Spleen (tissue), 11 donors: Measurements from ENCODE around the gene IQSEC1. TPM values are rescaled to one million over a fixed set of nuclear protein-coding genes. Genes with fewer than 3 reads are reported as not detected.

Experiments used
- DNase-seq: peaks from one replicate; pipeline ENCODE4 v3.0.0-alpha.2; 2020
- H3K27ac ChIP-seq, 8 donors: fragments of 200-600 bp; sonication (generic) in 7 of 8; 1 replicate in 4 of 8; 2 replicates in 4 of 8; pipeline versions ENCODE4 v1.5.0 to v1.8.0; 2016 to 2021; ENCODE audit warnings: inconsistent platforms in 4 of 8, mild to moderate bottlenecking in 4 of 8, moderate library complexity in 1 of 8
- H3K27me3 ChIP-seq, 7 donors: fragments of 200-600 bp; sonication (generic) in 6 of 7; replicated peaks in 1 of 7; 1 replicate in 4 of 7; 2 replicates in 3 of 7; pipeline versions ENCODE4 v1.5.0 to v1.8.0; 2016 to 2021; ENCODE audit warnings: inconsistent platforms in 3 of 7, mild to moderate bottlenecking in 1 of 7
- H3K36me3 ChIP-seq, 6 donors: fragments of 200-600 bp; sonication (generic) in 5 of 6; 1 replicate in 4 of 6; 2 replicates in 2 of 6; pipeline versions ENCODE4 v1.5.0 to v1.8.0; 2016 to 2021; ENCODE audit warnings: inconsistent platforms in 2 of 6
- H3K4me1 ChIP-seq, 6 donors: fragments of 200-600 bp; sonication (generic) in 5 of 6; 1 replicate in 3 of 6; 2 replicates in 3 of 6; pipeline versions ENCODE4 v1.5.0 to v1.8.0; 2016 to 2021; ENCODE audit warnings: inconsistent platforms in 3 of 6
- H3K4me3 ChIP-seq, 8 donors: fragments of 200-600 bp; sonication (generic) in 7 of 8; 1 replicate in 4 of 8; 2 replicates in 4 of 8; pipeline versions ENCODE4 v1.5.0 to v1.8.0; 2016 to 2021; ENCODE audit warnings: inconsistent platforms in 4 of 8, mild to moderate bottlenecking in 4 of 8, moderate library complexity in 2 of 8
- H3K9me3 ChIP-seq, 8 donors: fragments of 200-600 bp; sonication (generic) in 7 of 8; 1 replicate in 4 of 8; 2 replicates in 4 of 8; pipeline versions ENCODE4 v1.5.0 to v1.8.0; 2016 to 2021; ENCODE audit warnings: inconsistent platforms in 4 of 8
- POLR2A ChIP-seq, 3 donors: fragments of 450-650 bp; IDR thresholded peaks; one replicate each; pipeline ENCODE4 v1.5.1; 2017; ENCODE audit warnings: antibody characterized with exemption in 3 of 3, mild to moderate bottlenecking in 1 of 3
- POLR2AphosphoS5 ChIP-seq, 3 donors: sonication (generic); formaldehyde crosslinking; IDR thresholded peaks; one replicate each; pipeline ENCODE4 v1.5.1; 2017; ENCODE audit warnings: antibody characterized with exemption in 3 of 3
- WGBS, 5 donors: extraction: QIAGEN DNeasy Blood & Tissue Kit in 3 of 5; methylation state at CpG; one replicate each; pipeline versions ENCODE4 v1.1.5 to v1.1.7; 2013 to 2018; 5-methylcytosine and 5-hydroxymethylcytosine counted together
- intact Hi-C: fragments of 100-400 bp; cut with DNase I; formaldehyde crosslinking; loops from one replicate; pipeline ENCODE4 v1.15.0; 2023; ENCODE audit warnings: low total_unique reads
- polyA plus RNA-seq, 3 donors: library from polyadenylated mRNA; stranded (reverse); fragments of 200-250 nt; gene quantifications; one replicate each; pipeline ENCODE4 v1.2.1, GENCODE V29; 2013
- total RNA-seq, 7 donors: library from RNA; depleted of rRNA in 3 of 7; stranded (reverse); fragments of >200 nt in 3 of 7; fragmentation: NEBNext Ultra II Directional in 4 of 7; extraction: Animal tissue kit (Norgen Biotek cat#: 25700) in 4 of 7; gene quantifications; one replicate each; pipeline versions ENCODE4 v1.1.0 to v1.2.1, GENCODE V29; 2016 to 2021
- TF ChIP-seq, protein P1 (sequence below), 11 experiments: fragments of 200-600 bp in 7 of 11; fragments of 450-650 bp in 4 of 11; sonication (generic) in 4 of 11; IDR thresholded peaks in 8 of 11; conservative IDR thresholded peaks in 3 of 11; 1 replicate in 7 of 11; 2 replicates in 4 of 11; pipeline versions ENCODE4 v1.4.0 to v1.8.0; 2016 to 2021; ENCODE audit warnings: antibody characterized with exemption in 11 of 11, inconsistent platforms in 4 of 11, mild to moderate bottlenecking in 1 of 11
- donor health status: healthy with polysubstance abuse.
- donor health status: DM: no; HTN: no; CAD: no; lungs with moderate emphysema.
- donor health status: DM: no; HTN: no; CAD: no.
- donor health status: Bipolar disorder and iron deficiency.
- donor health status: healthy.
- donor health status: DM: no; HTN: no; CAD: no.
- donor health status: DM: yes; HTN: yes; CAD: no.

The IQSEC1 gene
- total and polyA plus RNA-seq, 10 donors = 23.0 to 170 (median 116) TPM

GRCh38 chr3:12964711-12965612, 108.3 kb downstream of the IQSEC1 start:
- Histone ChIP-seq H3K27me3 (no peaks in the 10 kb centered on the region), H3K9me3 (no peaks in the 10 kb centered on the region), H3K4me3 (no peak overlapping the region), H3K36me3 (peaks cover 0 to 56% (median 2%) of the 10 kb centered on the region in 6 donors), H3K27ac (peak overlapping the region in 7 of 8 donors; percentile 2 to 84 (median 66)), H3K4me1 (peaks cover 73 to 98% (median 91%) of the 10 kb centered on the region in 6 donors)
- WGBS, 5 donors = 70 to 88% (median 76%) methylated on average over 11 of the region's 11 CpGs
- TF ChIP-seq POLR2A (IDR thresholded peaks at IDR 0.05) (no peak), POLR2AphosphoS5 (IDR thresholded peaks at IDR 0.05) (no peak)
- TF ChIP-seq, protein P1, sequence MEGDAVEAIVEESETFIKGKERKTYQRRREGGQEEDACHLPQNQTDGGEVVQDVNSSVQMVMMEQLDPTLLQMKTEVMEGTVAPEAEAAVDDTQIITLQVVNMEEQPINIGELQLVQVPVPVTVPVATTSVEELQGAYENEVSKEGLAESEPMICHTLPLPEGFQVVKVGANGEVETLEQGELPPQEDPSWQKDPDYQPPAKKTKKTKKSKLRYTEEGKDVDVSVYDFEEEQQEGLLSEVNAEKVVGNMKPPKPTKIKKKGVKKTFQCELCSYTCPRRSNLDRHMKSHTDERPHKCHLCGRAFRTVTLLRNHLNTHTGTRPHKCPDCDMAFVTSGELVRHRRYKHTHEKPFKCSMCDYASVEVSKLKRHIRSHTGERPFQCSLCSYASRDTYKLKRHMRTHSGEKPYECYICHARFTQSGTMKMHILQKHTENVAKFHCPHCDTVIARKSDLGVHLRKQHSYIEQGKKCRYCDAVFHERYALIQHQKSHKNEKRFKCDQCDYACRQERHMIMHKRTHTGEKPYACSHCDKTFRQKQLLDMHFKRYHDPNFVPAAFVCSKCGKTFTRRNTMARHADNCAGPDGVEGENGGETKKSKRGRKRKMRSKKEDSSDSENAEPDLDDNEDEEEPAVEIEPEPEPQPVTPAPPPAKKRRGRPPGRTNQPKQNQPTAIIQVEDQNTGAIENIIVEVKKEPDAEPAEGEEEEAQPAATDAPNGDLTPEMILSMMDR (IDR thresholded peaks at IDR 0.05 in 8 of 11, conservative IDR thresholded peaks at IDR 0.05 in 3 of 11) = no peak
- DNase-seq = no peak
- intact Hi-C loops = no loop called here

- no peaks in the 10 kb centered on the region for H3K27me3 ChIP-seq
- H3K36me3 ChIP-seq = peaks cover 0 to 49% (median 2%) of the 10 kb centered on the region in 6 donors
- DNase-seq = no peak
- intact Hi-C loops = no loop called here
- no peak overlapping the region for H3K4me3 ChIP-seq
- TF ChIP-seq POLR2AphosphoS5 (IDR thresholded peaks at IDR 0.05) = peak in 2 of 3 donors; percentile 57 to 74
- TF ChIP-seq POLR2A (IDR thresholded peaks at IDR 0.05) = no peak
- no peaks in the 10 kb centered on the region for H3K9me3 ChIP-seq
- peaks cover 78 to 98% (median 95%) of the 10 kb centered on the region in 6 donors for H3K4me1 ChIP-seq
- WGBS, 5 donors = 42 to 60% (median 55%) methylated on average over 8 of the region's 8 CpGs
- peak overlapping the region; percentile 35 to 84 (median 65) for H3K27ac ChIP-seq
Measured at GRCh38 chr3:12963922-12964701, 109.1 kb downstream of the IQSEC1 start.

DNA sequence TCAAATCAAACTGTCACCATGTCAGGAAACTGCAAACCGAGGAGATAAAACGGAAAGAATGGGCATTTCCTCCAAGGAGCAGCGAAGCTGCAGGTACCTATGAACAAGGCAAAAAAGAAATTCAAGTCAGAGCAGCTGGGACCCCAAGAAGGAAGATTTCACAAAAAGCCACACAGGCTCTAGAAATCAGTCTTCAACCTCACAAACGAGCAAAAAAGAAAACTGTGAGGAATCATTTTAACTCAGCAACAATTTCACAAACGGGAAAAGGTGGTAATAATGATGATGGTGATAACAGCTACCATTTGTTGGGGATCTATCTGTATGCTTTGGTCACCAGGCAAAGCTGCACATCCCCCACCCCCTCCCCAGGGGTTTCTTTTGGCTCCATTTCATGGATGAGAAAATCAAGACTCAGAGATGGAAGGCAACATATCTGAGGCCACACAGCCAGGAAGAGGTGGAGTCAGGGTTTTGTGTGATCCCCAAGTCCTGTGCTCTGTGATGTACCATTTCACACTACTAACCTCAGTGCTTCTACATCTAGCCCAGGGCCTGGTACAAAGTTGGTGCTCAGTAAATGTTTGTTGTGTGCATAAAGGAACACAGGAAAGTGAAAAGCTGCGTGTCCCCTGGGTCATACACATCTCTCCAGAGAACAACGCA, 109.9 kb downstream of the IQSEC1 start:
- Histone ChIP-seq H3K36me3 (peaks cover 0 to 50% (median 0%) of the 10 kb centered on the region in 6 donors), H3K27me3 (no peaks in the 10 kb centered on the region), H3K4me3 (no peak overlapping the region), H3K9me3 (no peaks in the 10 kb centered on the region), H3K4me1 (peaks cover 83 to 98% (median 96%) of the 10 kb centered on the region in 6 donors), H3K27ac (peak overlapping the region in 7 of 8 donors; percentile 43 to 84 (median 66))
- 24 to 37% (median 31%) methylated on average over 7 of the region's 7 CpGs for WGBS, 5 donors
- no peak for TF ChIP-seq POLR2A (IDR thresholded peaks at IDR 0.05)
- no peak for TF ChIP-seq POLR2AphosphoS5 (IDR thresholded peaks at IDR 0.05)
- TF ChIP-seq, protein P1 (IDR thresholded peaks at IDR 0.05 in 8 of 11, conservative IDR thresholded peaks at IDR 0.05 in 3 of 11) = no peak
- intact Hi-C loops = no loop called here
- DNase-seq = no peak

- Histone ChIP-seq H3K4me1 (peaks cover 80 to 100% (median 100%) of the 10 kb centered on the region in 6 donors), H3K27ac (peak overlapping the region in 3 of 8 donors; percentile 66 to 84 (median 83)), H3K36me3 (peaks cover 0 to 61% (median 0%) of the 10 kb centered on the region in 6 donors), H3K27me3 (no peaks in the 10 kb centered on the region), H3K9me3 (no peaks in the 10 kb centered on the region), H3K4me3 (no peak overlapping the region)
- intact Hi-C loops = no loop called here
- TF ChIP-seq, protein P1 (IDR thresholded peaks at IDR 0.05 in 8 of 11, conservative IDR thresholded peaks at IDR 0.05 in 3 of 11) = no peak
- TF ChIP-seq POLR2AphosphoS5 (IDR thresholded peaks at IDR 0.05) (no peak), POLR2A (IDR thresholded peaks at IDR 0.05) (no peak)
- 85 to 95% (median 90%) methylated on average over 3 of the region's 3 CpGs for WGBS, 5 donors
- no peak for DNase-seq
Measured at GRCh38 chr3:12962292-12962691, 110.9 kb downstream of the IQSEC1 start.
